ENCODE measurements around the gene PITPNB.

PITPNB gene

DNA sequence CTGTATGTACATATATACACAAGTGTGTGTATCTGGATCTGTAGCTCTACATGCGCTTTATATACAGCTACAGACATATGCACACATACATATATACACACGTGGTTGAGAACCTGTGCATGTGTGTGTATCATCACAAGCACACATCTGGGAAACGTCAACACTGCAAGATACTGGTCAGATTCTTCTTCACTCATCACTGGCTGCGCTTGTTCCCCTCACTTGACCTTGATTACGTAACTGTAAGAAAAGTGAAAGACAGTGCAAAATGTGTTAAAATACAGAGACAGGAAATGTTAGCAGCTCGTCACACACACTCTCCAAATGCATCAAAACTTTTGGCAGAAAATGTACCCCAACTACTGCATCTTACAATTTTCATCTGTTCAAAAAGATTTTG is 65.6 kb downstream of the PITPNB start:
- no peak for DNase-seq

- DNase-seq = no peak
These were observed 66.9 kb downstream of the PITPNB start for GRCh38 chr22:27851974-27852746.

DNA sequence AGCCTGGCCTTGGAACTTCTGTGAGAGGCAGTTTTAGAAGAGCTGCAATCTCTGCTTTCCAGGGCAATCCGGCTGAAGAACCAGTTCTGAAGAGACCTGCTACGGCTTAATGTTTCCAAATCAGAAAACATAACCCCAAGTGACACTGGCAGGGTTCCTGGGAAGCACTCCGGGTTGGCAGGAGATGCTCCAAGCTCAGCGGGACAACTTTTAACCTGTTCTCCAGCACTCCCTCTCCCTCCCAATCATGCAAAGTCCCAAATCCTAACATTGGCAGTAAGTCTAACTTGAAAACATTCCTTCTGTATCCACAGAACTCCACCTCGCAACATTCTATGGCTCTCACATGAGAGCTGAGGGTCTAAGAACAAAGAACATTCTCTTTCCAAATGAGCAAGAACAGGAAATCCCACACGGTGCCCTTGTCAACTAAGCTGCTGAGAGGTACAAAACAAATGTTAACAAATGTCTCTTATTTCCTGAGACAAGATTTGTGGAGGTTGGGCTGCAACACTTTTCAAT is 69.0 kb downstream of the PITPNB start:
- DNase-seq = no peak

DNA sequence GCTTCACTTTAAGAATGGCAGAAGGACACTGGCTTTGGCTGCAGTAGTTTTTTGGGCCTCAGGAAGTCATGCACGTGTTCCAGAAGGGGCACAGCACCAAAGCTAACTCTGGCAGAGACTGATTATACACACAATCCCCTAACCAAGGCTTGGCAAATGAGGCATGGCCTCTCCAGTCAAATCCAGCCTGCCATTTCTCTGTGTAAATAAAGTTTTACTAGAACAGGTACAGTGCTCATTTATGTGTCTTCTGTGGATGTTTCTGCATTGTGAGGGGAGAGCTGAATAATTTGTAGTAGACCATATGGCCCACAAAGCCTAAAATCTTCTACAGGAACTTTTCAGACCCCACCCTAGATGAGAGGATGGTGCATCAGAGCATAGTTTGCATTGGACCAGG is 71.1 kb downstream of the PITPNB start:
- no peak for DNase-seq

- DNase-seq = no peak
These were observed 72.1 kb downstream of the PITPNB start for GRCh38 chr22:27846910-27847309.

DNA sequence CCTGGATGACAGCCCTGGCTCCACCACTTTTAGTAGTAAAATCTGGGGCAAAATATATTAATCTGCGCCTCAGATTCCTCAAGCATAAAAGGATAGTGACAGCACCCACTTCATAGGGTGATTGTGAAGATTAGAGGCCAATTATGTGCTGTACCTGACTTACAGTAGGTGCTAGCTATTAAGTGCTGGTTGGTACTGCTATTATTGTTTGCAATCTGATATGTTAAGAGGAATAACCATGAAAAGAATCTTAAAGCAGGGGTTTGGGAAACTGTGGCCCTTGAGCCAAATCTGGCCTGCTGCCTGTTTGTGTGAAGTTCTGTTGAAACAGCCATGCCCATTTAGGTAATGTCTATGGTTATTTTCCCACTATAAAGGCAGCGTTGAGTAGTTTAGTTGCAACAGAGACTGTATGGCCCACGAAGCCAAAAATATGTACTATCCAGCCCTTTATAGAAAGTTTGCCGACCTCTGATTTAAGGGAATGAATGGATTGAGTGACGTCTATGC is 72.8 kb downstream of the PITPNB start:
- no peak for DNase-seq

GRCh38 chr22:27845644-27846043 is 73.4 kb downstream of the PITPNB start:
- DNase-seq = no peak

GRCh38 chr22:27844656-27845591 is 74.1 kb downstream of the PITPNB start:
- DNase-seq = no peak

DNA sequence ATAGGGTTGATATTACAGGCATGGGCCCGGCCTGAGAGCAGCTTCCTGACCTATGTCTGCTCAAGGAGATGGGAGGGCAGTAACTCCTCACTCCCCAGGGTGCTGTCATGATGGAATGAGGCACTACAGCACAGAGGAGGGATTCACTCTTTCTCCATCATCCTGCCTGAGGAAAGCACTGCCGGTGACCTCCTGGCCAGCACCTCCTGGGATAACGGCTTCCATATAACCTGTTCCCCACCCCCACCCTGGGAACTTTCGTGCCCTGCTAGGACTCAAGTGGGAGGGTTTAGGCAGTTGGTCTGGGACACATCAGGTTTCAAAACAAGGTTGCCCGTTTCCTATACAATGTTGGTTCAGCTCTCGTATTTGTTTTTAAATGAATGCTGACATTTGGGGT is 74.8 kb downstream of the PITPNB start:
- DNase-seq = no peak

DNA sequence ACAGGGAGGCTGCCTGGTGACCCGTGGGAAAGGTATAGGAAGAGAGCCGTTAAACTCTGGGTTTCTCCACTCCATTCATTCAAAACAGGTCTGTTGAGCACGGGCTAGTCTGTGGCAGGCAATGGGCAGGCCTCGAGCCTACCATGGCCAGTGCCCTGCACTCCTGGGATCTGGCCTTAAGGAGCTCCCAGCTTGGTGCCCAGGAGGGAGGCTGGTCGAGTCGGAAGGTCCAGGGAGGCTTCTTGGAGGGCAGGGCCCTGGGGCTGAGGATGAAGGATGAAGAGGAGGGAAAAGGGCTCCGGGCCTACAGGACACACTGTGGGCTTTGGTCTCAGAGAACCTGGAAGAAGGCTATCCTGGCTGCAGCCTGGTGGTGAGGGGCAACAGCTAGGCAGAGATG is 75.6 kb downstream of the PITPNB start:
- DNase-seq = no peak

DNA sequence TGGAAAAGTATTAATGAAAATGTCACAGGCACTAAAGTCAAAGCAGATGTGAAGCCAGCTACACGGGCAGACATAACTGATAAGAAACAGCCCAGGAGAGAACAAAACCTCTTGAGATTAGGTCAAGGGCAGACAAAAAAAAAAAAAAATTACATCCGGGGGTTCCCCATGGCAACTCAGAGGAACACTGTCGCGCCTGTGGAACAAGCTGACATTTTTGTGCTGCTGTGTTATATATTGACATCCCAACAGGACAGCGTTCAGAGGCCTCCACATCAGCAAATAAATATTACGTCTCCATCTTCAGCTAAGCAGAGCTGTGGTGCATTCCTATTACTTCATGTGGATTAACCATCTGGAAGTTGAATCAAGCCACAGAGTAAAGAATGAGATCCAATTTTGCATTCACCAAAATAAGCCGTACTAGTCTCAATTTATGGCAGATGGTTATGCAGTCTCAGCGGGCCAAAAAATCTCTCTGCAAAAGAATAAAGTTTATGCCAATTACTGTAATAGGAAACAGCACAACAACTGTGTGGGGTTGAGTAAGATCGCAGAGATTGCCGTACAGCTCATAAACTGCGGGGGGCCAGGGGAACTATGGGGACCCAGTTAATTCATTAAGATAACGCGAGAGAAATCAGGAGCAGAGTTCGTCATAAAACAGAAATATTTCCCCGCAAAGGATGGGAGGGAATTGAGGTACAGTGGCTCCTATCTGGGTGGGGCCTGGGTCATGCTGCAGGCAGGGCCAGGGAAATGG is 76.2 kb downstream of the PITPNB start:
- DNase-seq = no peak

DNA sequence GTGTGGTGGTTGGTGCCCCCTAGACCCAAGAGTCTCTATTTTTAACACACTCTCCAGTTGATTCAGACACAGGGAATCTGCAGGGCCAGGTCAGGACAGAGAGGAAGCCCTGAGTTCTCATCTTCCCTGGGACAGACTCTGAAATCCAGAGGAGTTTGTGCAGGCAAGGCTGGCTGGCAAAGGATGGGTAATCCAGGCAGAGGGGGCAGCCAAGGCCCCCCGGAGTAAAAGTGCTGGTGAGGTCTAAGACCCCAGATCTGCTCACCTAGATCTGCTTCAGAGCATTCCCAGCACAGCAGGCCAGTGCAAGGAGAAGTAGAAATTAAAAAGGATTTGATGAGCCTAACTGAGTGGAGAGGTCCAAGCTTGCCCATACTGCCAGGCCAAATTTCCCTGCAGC is 76.9 kb downstream of the PITPNB start:
- no peak for DNase-seq

GRCh38 chr22:27840436-27840835 is 78.6 kb downstream of the PITPNB start:
- DNase-seq = no peak

DNA sequence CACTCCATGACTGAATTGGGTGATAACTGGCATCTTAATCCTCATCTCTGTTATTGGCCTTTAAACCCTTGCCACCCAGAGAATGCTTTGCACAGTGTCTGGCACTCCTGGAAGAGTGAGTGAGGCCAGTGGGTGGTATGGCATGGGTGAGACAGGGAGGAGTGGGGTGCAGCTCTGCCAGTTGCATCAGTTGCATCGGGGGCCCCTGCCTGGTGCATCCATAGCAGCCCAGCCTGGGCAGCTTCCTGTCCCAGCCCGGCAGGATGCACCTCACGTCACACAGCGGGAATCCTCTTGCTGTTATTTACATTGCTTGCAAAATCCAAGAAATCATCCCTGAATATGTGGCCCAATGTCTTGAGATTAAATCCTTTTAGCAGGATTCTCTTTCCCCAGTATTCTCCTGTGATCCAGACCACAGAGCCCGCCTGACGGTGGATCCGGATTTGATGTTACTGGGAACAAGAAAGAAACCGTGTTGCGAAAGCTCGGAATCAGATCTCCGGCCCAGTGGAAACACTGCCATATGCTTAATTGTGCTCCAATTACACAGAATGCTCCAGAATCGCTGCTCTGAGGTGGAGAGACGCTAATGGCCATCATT is 79.9 kb downstream of the PITPNB start:
- DNase-seq = no peak

DNA sequence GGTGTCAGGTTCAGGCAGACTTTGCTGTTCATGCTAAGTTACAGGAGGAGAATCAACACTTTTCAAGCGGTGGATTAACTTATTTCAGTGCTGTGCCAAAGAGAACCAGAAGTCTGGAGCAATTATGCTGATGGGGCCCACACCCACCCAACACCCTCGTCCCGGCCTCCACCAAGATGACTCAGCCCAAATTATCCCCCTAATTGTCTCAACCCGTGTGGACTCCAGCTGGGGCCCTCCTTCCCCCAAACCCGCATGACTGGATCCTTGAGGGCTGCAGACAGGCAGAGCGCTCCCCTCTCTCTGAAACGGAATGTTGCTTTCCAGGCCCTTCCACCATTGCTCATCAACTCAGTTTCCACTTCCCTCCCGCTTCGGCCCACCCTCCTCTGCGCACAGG is 82.9 kb downstream of the PITPNB start:
- DNase-seq = no peak

- no peak for DNase-seq
These were observed 83.6 kb downstream of the PITPNB start for GRCh38 chr22:27835446-27835845.

GRCh38 chr22:27834364-27835185 is 84.5 kb downstream of the PITPNB start:
- no peak for DNase-seq

DNA sequence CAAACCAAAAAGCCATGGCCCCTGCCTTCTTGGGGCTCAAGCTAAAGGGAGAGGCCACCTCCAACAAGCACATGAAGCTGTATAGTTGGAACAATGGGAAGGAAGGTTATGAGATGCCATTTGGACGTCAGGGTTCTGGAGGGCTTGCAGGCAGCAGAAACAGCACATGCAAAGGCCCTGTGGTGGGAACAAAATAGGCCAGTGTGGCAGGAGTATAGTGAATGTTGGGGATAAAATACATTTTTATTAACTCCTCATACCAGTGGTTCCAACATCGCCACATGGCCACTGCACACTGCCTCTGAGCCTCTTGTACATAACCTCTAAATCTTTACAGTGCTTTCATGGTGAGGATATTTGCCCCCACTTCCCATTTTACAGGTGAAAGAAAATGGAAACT is 85.3 kb downstream of the PITPNB start:
- DNase-seq = no peak

- no peak for DNase-seq
These were observed 86.5 kb downstream of the PITPNB start for GRCh38 chr22:27832606-27833005.

GRCh38 chr22:27829620-27830019 is 89.4 kb downstream of the PITPNB start:
- DNase-seq = no peak

Measured in NCI-H345 (cell line).